Activated CD8-positive, alpha-beta T cell treated with anti-CD3 and anti-CD28 coated beads for 36 hours (primary cell): ENCODE data around the gene CCDC92B. TPM values are rescaled to one million over a fixed set of nuclear protein-coding genes. Genes with fewer than 3 reads are reported as not detected.

Experiments used
- ATAC-seq: fragments of 200-7000 bp; cut with Tn5 transposase; one replicate; pipeline ENCODE4 v1.10.0; 2021; ENCODE audit warnings: mild to moderate bottlenecking, moderate library complexity
- CTCF ChIA-PET: fragments of 350-600 bp; sonication (Branson Sonifier 250); formaldehyde crosslinking; loops from one replicate; lab custom pipeline; 2021; ENCODE audit warnings: antibody characterized with exemption; lab: Charles Lee
- POLR2A ChIA-PET: fragments of 350-600 bp; sonication (Branson Sonifier 250); formaldehyde crosslinking; loops from one replicate; lab custom pipeline; 2021; ENCODE audit warnings: antibody characterized with exemption; lab: Charles Lee
- DNase-seq: peaks from one replicate; pipeline ENCODE4 v3.0.0-alpha.2; 2020
- H3K27ac Mint-ChIP-seq: one replicate; pipeline ENCODE4 v1.8.0; 2021; ENCODE audit warnings: mild to moderate bottlenecking, mixed read lengths
- H3K27me3 Mint-ChIP-seq: one replicate; pipeline ENCODE4 v1.8.0; 2021; ENCODE audit warnings: mixed read lengths
- H3K36me3 Mint-ChIP-seq: one replicate; pipeline ENCODE4 v1.8.0; 2021; ENCODE audit warnings: low read depth, mixed read lengths
- H3K4me1 Mint-ChIP-seq: one replicate; pipeline ENCODE4 v1.8.0; 2021; ENCODE audit warnings: low read depth, mixed read lengths
- H3K4me3 Mint-ChIP-seq: one replicate; pipeline ENCODE4 v1.8.0; 2021; ENCODE audit warnings: mild to moderate bottlenecking, moderate library complexity, mixed read lengths
- H3K9me3 Mint-ChIP-seq: one replicate; pipeline ENCODE4 v1.8.0; 2021; ENCODE audit warnings: mixed read lengths
- CTCF ChIP-seq: fragments of 200-600 bp; IDR thresholded peaks from one replicate; pipeline ENCODE4 v1.8.0; 2022; ENCODE audit warnings: antibody characterized with exemption, mild to moderate bottlenecking
- intact Hi-C: fragments of 100-400 bp; cut with micrococcal nuclease; formaldehyde crosslinking; loops from one replicate; pipeline ENCODE4 v1.10.0; 2022
- total RNA-seq, 2 experiments: library from RNA; stranded (reverse); gene quantifications; one replicate each; pipeline ENCODE4 v1.2.3, GENCODE V29; 2021

Gene CCDC92B
- total RNA-seq, 2 experiments from 2014 or later: 0.09 TPM; not detected in 1

- H3K4me1 Mint-ChIP-seq: peaks cover 4% of the 10 kb centered on the region
- DNase-seq (no peak), ATAC-seq (no peak)
- H3K9me3 Mint-ChIP-seq: no peaks in the 10 kb centered on the region
- intact Hi-C loops: no loop called here
- H3K4me3 Mint-ChIP-seq: no peak overlapping the region
- CTCF ChIA-PET: interaction anchor here (1.3 kb wide), 1 partner anchor 70 kb away, joined by 4 read pairs; no protein-coding TSS in a partner anchor
- no peak for TF ChIP-seq CTCF
- H3K27me3 Mint-ChIP-seq: peaks cover 36% of the 10 kb centered on the region
- H3K36me3 Mint-ChIP-seq: no peaks in the 10 kb centered on the region
- no peak overlapping the region for H3K27ac Mint-ChIP-seq
- POLR2A ChIA-PET: interaction anchor here (0.7 kb wide), 1 partner anchor 13 kb away, joined by 4 read pairs; no protein-coding TSS in a partner anchor
Measured at GRCh38 chr17:2778489-2778888, 29.0 kb upstream of the CCDC92B start.

- peaks cover 4% of the 10 kb centered on the region for H3K4me1 Mint-ChIP-seq
- H3K27me3 Mint-ChIP-seq: peaks cover 44% of the 10 kb centered on the region
- H3K27ac Mint-ChIP-seq: no peak overlapping the region
- ChIA-PET POLR2A (no interaction called here), CTCF (interaction anchor here (1.3 kb wide), 1 partner anchor 9 kb away, joined by 4 read pairs; no protein-coding TSS in a partner anchor)
- intact Hi-C loops: no loop called here
- no peak for DNase-seq
- H3K36me3 Mint-ChIP-seq: no peaks in the 10 kb centered on the region
- H3K9me3 Mint-ChIP-seq: no peaks in the 10 kb centered on the region
- ATAC-seq: peak; percentile 7
- no peak for TF ChIP-seq CTCF
- peak overlapping the region; percentile 43 for H3K4me3 Mint-ChIP-seq
Measured at GRCh38 chr17:2777242-2777867, 27.9 kb upstream of the CCDC92B start.

DNA sequence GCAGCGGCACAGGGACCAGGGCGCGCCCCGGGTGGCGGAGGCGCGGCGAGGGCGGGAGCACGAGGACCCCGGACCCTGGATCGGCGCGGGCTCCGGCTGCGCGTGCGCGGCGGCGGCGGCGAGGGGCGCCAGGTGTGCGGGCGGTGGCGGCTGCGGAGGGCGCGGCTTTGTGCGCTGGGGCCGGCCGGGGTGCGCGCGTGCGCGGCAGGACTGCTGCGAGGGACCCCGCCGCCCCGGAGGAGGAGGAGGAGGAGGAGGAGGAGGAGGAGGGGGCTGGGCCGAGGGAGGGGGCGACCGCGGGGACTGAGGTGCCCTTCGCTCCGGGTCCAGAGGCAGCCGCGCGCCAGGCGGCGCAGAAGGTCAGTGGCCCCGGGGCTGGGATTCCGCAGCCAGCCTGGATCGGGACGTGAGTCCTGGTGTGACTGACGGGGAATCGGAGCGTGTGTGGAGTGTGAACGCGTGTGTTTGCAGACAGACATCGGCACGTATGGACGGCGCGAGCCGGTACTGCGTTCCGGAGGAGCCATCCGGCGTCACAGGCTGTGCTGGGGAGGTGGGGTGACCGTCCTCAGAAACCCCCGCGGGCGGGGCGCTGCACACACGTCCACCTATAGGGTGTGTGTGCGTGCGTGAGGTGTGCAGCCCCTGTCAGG is 27.3 kb upstream of the CCDC92B start:
- DNase-seq (peak; percentile 33), ATAC-seq (peak; percentile 75)
- intact Hi-C loops: no loop called here
- Mint-ChIP-seq H3K4me3 (peak overlapping the region; percentile 43), H3K27me3 (peaks cover 44% of the 10 kb centered on the region), H3K9me3 (no peaks in the 10 kb centered on the region), H3K4me1 (peaks cover 4% of the 10 kb centered on the region), H3K36me3 (no peaks in the 10 kb centered on the region), H3K27ac (no peak overlapping the region)
- ChIA-PET POLR2A (no interaction called here), CTCF (interaction anchor here (1.2 to 1.3 kb wide), 2 partner anchors 8 to 9 kb away, joined by 3 to 4 read pairs; no protein-coding TSS in a partner anchor)
- TF ChIP-seq CTCF: no peak

DNA sequence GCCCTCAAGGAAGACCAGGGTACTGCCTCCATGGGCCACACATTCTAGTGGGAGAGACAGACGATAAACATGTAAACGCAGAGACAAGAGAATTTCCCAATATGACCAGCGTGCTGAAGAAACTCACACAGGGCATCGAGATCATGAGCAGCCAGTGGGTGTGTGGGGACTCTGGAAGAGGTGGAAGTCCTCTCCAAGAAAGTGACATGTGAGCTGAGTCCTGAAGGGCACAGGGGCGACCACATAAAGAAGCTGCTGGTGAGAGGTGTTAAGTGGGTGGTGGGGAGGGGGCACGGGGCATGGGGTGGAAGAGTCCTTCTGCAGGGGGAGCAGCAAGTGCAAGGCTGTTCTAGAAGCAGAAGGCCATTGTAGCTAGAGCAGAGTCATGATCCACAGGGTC is 25.8 kb upstream of the CCDC92B start:
- DNase-seq: no peak
- no peak for TF ChIP-seq CTCF
- ChIA-PET POLR2A (no interaction called here), CTCF (interaction anchor here (1.2 kb wide), 1 partner anchor 11 kb away, joined by 6 read pairs; no protein-coding TSS in a partner anchor)
- Mint-ChIP-seq H3K27ac (no peak overlapping the region), H3K9me3 (no peaks in the 10 kb centered on the region), H3K4me3 (no peak overlapping the region), H3K4me1 (peaks cover 4% of the 10 kb centered on the region), H3K36me3 (no peaks in the 10 kb centered on the region), H3K27me3 (peaks cover 44% of the 10 kb centered on the region)
- intact Hi-C loops: no loop called here
- no peak for ATAC-seq

DNA sequence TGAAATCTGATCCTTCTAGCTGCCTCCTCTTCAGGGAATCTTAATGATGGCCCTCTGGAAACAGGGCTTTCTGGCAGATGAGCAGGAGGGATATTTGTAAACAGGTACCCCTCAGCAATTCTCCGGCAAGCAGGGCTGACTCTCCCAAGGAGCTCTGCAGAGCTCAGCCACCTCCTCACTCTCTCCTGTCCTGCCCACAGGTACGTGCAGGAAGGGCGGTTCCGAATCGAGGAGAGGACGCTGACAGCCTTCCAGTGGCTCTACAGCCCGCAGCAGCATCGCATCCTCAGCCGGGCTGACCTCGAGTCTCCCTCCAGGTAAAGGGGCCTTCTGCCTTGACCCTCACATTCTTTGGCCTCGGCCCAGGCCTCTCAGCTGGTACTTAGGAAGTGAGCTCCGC is 20.7 kb upstream of the CCDC92B start:
- no peaks in the 10 kb centered on the region for H3K4me1 Mint-ChIP-seq
- H3K4me3 Mint-ChIP-seq: no peak overlapping the region
- ChIA-PET CTCF (no interaction called here), POLR2A (no interaction called here)
- H3K27me3 Mint-ChIP-seq: peaks cover 16% of the 10 kb centered on the region
- ATAC-seq: no peak
- DNase-seq: no peak
- TF ChIP-seq CTCF: no peak
- intact Hi-C loops: no loop called here
- no peak overlapping the region for H3K27ac Mint-ChIP-seq
- H3K9me3 Mint-ChIP-seq: no peaks in the 10 kb centered on the region
- no peaks in the 10 kb centered on the region for H3K36me3 Mint-ChIP-seq
